ENCODE measurements around the gene MORN5.

MORN5 gene

GRCh38 chr9:122225312-122226141 is 65.8 kb downstream of the MORN5 start:
- TF ChIP-seq RAD21 (IDR thresholded peaks at IDR 0.05; ENCODE audit: low read depth): no peak
- TF ChIP-seq NFIC (IDR thresholded peaks at IDR 0.05): no peak
- no peak for TF ChIP-seq USF1 (IDR thresholded peaks at IDR 0.05)
- no peak for TF ChIP-seq TAF1 (IDR thresholded peaks at IDR 0.05; ENCODE audit: low read depth)
- no peak for TF ChIP-seq CEBPB (IDR thresholded peaks at IDR 0.05)
- TF ChIP-seq EP300 (IDR thresholded peaks at IDR 0.05; ENCODE audit: borderline replicate concordance): no peak
- no peak for TF ChIP-seq REST (IDR thresholded peaks at IDR 0.05; ENCODE audit: low read depth)
- no peak for TF ChIP-seq YY1 (IDR thresholded peaks at IDR 0.05; ENCODE audit: low read depth)
- TF ChIP-seq MAX (IDR thresholded peaks at IDR 0.05): no peak
- no peak for TF ChIP-seq CREB1 (IDR thresholded peaks at IDR 0.05; ENCODE audit: low read depth)
- TF ChIP-seq ZBTB7A (IDR thresholded peaks at IDR 0.05; ENCODE audit: low read depth): no peak
- TF ChIP-seq TCF12 (IDR thresholded peaks at IDR 0.05; ENCODE audit: low read depth): no peak
- TF ChIP-seq EGR1 (IDR thresholded peaks at IDR 0.05): no peak
- no peak for TF ChIP-seq FOXM1 (IDR thresholded peaks at IDR 0.05; ENCODE audit: borderline replicate concordance, low read depth)
- TF ChIP-seq TEAD4 (IDR thresholded peaks at IDR 0.05): no peak

GRCh38 chr9:122226142-122226757 is 66.5 kb downstream of the MORN5 start:
- no peak for TF ChIP-seq TAF1 (IDR thresholded peaks at IDR 0.05; ENCODE audit: low read depth)
- TF ChIP-seq NFIC (IDR thresholded peaks at IDR 0.05): no peak
- TF ChIP-seq TCF12 (IDR thresholded peaks at IDR 0.05; ENCODE audit: low read depth): no peak

- TF ChIP-seq USF1 (IDR thresholded peaks at IDR 0.05) (no peak), RAD21 (IDR thresholded peaks at IDR 0.05; ENCODE audit: low read depth) (no peak), CEBPB (IDR thresholded peaks at IDR 0.05) (no peak), ZBTB7A (IDR thresholded peaks at IDR 0.05; ENCODE audit: low read depth) (no peak), TCF12 (IDR thresholded peaks at IDR 0.05; ENCODE audit: low read depth) (no peak)
These were observed 67.3 kb downstream of the MORN5 start for GRCh38 chr9:122226758-122227574.

GRCh38 chr9:122227575-122227900 is 67.8 kb downstream of the MORN5 start:
- TF ChIP-seq TEAD4 (IDR thresholded peaks at IDR 0.05) (no peak), YY1 (IDR thresholded peaks at IDR 0.05; ENCODE audit: low read depth) (no peak), EP300 (IDR thresholded peaks at IDR 0.05; ENCODE audit: borderline replicate concordance) (no peak), FOXM1 (IDR thresholded peaks at IDR 0.05; ENCODE audit: borderline replicate concordance, low read depth) (no peak), CREB1 (IDR thresholded peaks at IDR 0.05; ENCODE audit: low read depth) (no peak), TCF12 (IDR thresholded peaks at IDR 0.05; ENCODE audit: low read depth) (no peak), USF1 (IDR thresholded peaks at IDR 0.05) (no peak), RAD21 (IDR thresholded peaks at IDR 0.05; ENCODE audit: low read depth) (no peak), NFIC (IDR thresholded peaks at IDR 0.05) (no peak), EGR1 (IDR thresholded peaks at IDR 0.05) (no peak), REST (IDR thresholded peaks at IDR 0.05; ENCODE audit: low read depth) (no peak), TAF1 (IDR thresholded peaks at IDR 0.05; ENCODE audit: low read depth) (no peak), ZBTB7A (IDR thresholded peaks at IDR 0.05; ENCODE audit: low read depth) (no peak), MAX (IDR thresholded peaks at IDR 0.05) (no peak)

GRCh38 chr9:122228191-122228567 is 68.5 kb downstream of the MORN5 start:
- TF ChIP-seq EGR1 (IDR thresholded peaks at IDR 0.05) (no peak), FOXM1 (IDR thresholded peaks at IDR 0.05; ENCODE audit: borderline replicate concordance, low read depth) (no peak), MAX (IDR thresholded peaks at IDR 0.05) (no peak), TAF1 (IDR thresholded peaks at IDR 0.05; ENCODE audit: low read depth) (no peak), YY1 (IDR thresholded peaks at IDR 0.05; ENCODE audit: low read depth) (no peak), USF1 (IDR thresholded peaks at IDR 0.05) (no peak)
